Activated CD4-positive, alpha-beta T cell treated with anti-CD3 and anti-CD28 coated beads for 36 hours (primary cell): ENCODE data around the gene ENHO. TPM values are rescaled to one million over a fixed set of nuclear protein-coding genes. Genes with fewer than 3 reads are reported as not detected.
A peak's percentile ranks its signal among the peaks of the same experiment; 100 is the strongest.

ENCODE experiments used
- ATAC-seq: fragments of 200-7000 bp; cut with Tn5 transposase; one replicate; pipeline ENCODE4 v1.10.0; 2021; ENCODE audit warnings: mild to moderate bottlenecking, moderate library complexity
- CTCF ChIA-PET: fragments of 350-600 bp; sonication (Branson Sonifier 250); formaldehyde crosslinking; loops from one replicate; lab custom pipeline; 2021; ENCODE audit warnings: antibody characterized with exemption; lab: Charles Lee
- POLR2A ChIA-PET: fragments of 350-600 bp; sonication (Branson Sonifier 250); formaldehyde crosslinking; loops from one replicate; lab custom pipeline; 2021; ENCODE audit warnings: antibody characterized with exemption, inconsistent platforms; lab: Charles Lee
- DNase-seq: peaks from one replicate; pipeline ENCODE4 v3.0.0-alpha.2; 2020
- H3K27ac Mint-ChIP-seq: one replicate; pipeline ENCODE4 v1.8.0; 2021; ENCODE audit warnings: mixed read lengths
- H3K27me3 Mint-ChIP-seq: one replicate; pipeline ENCODE4 v1.8.0; 2021; ENCODE audit warnings: mixed read lengths
- H3K36me3 Mint-ChIP-seq: one replicate; pipeline ENCODE4 v1.8.0; 2021; ENCODE audit warnings: low read depth, mixed read lengths
- H3K4me1 Mint-ChIP-seq: one replicate; pipeline ENCODE4 v1.8.0; 2021; ENCODE audit warnings: mixed read lengths
- H3K4me3 Mint-ChIP-seq: one replicate; pipeline ENCODE4 v1.8.0; 2021; ENCODE audit warnings: mild to moderate bottlenecking, moderate library complexity, mixed read lengths
- H3K9me3 Mint-ChIP-seq: one replicate; pipeline ENCODE4 v1.8.0; 2021; ENCODE audit warnings: low read depth, mixed read lengths
- intact Hi-C, 2 experiments: fragments of 100-400 bp; cut with DNase I in 1 of 2; cut with micrococcal nuclease in 1 of 2; formaldehyde crosslinking; loops; one replicate each; pipeline versions ENCODE4 v1.14.2 to v1.15.1; 2022 to 2024; cut with DNase I, micrococcal nuclease
- total RNA-seq, 2 experiments: library from RNA; stranded (reverse); gene quantifications; one replicate each; pipeline ENCODE4 v1.2.3, GENCODE V29; 2021

Gene ENHO
- total RNA-seq = not detected

GRCh38 chr9:34522971-34523797 lies at the start of gene ENHO:
Gene ENHO, minus strand, starts transcription at chr9:34522990. Its CDS starts 1,295 bp downstream, at chr9:34521695.
- Mint-ChIP-seq H3K36me3 (no peaks in the 10 kb centered on the region), H3K4me3 (peak within 1 kb of the TSS; percentile 54), H3K27ac (no peak within 1 kb of the TSS), H3K4me1 (peaks cover 24% of the 10 kb centered on the region), H3K27me3 (peaks cover 11% of the 10 kb centered on the region), H3K9me3 (no peaks in the 10 kb centered on the region)
- DNase-seq (peak; percentile 93), ATAC-seq (peak; percentile 99)
- intact Hi-C loops = loop anchor here (1.0 to 5.0 kb wide), 9 partner anchors 23 to 1964 kb away; partner anchors contain the start of genes DNAI1 (in 2 of the 2), FAM219A (in 2 of the 2), KIF24 (in 1 of the 2) and MYORG (in 1 of the 2)
- POLR2A ChIA-PET = interaction anchor here (0.7 kb wide), 1 partner anchor 117 kb away, joined by 3 read pairs; no protein-coding TSS in a partner anchor
- CTCF ChIA-PET = interaction anchor here (0.6 to 1.3 kb wide), 5 partner anchors 14 to 179 kb away, joined by 3 to 4 read pairs (median 3); no protein-coding TSS in a partner anchor

GRCh38 chr9:34572092-34572491 lies 49.3 kb upstream of the ENHO start:
- intact Hi-C loops = no loop called here
- CTCF ChIA-PET = interaction anchor here (0.6 kb wide), 1 partner anchor 1090 kb away, joined by 3 read pairs; no protein-coding TSS in a partner anchor
- ATAC-seq (no peak), DNase-seq (no peak)
- POLR2A ChIA-PET = no interaction called here
- peaks cover 17% of the 10 kb centered on the region for H3K27me3 Mint-ChIP-seq
- no peaks in the 10 kb centered on the region for H3K4me1 Mint-ChIP-seq
- H3K36me3 Mint-ChIP-seq = no peaks in the 10 kb centered on the region
- H3K27ac Mint-ChIP-seq = no peak overlapping the region
- H3K9me3 Mint-ChIP-seq = no peaks in the 10 kb centered on the region
- no peak overlapping the region for H3K4me3 Mint-ChIP-seq

- DNase-seq (no peak), ATAC-seq (no peak)
- H3K27ac Mint-ChIP-seq = no peak overlapping the region
- H3K9me3 Mint-ChIP-seq = no peaks in the 10 kb centered on the region
- ChIA-PET POLR2A (interaction anchor here (0.6 kb wide), 1 partner anchor 465 kb away, joined by 3 read pairs; no protein-coding TSS in a partner anchor), CTCF (interaction anchor here (0.6 to 1.5 kb wide), 4 partner anchors 20 to 1603 kb away, joined by 3 to 9 read pairs (median 4); no protein-coding TSS in a partner anchor)
- no peaks in the 10 kb centered on the region for H3K36me3 Mint-ChIP-seq
- no peak overlapping the region for H3K4me3 Mint-ChIP-seq
- H3K4me1 Mint-ChIP-seq = no peaks in the 10 kb centered on the region
- peaks cover 21% of the 10 kb centered on the region for H3K27me3 Mint-ChIP-seq
- intact Hi-C loops = no loop called here
Observed at GRCh38 chr9:34571481-34571810, 48.7 kb upstream of the ENHO start.

GRCh38 chr9:34570809-34571480 lies 48.2 kb upstream of the ENHO start:
- Mint-ChIP-seq H3K9me3 (no peaks in the 10 kb centered on the region), H3K4me1 (no peaks in the 10 kb centered on the region), H3K36me3 (no peaks in the 10 kb centered on the region), H3K27ac (no peak overlapping the region), H3K4me3 (no peak overlapping the region), H3K27me3 (peaks cover 16% of the 10 kb centered on the region)
- ATAC-seq = no peak
- DNase-seq = no peak
- ChIA-PET CTCF (interaction anchor here (0.6 to 1.5 kb wide), 4 partner anchors 21 to 1603 kb away, joined by 3 to 9 read pairs (median 4); no protein-coding TSS in a partner anchor), POLR2A (interaction anchor here (0.6 kb wide), 1 partner anchor 464 kb away, joined by 3 read pairs; no protein-coding TSS in a partner anchor)
- intact Hi-C loops = no loop called here

GRCh38 chr9:34570376-34570775 lies 47.6 kb upstream of the ENHO start:
- Mint-ChIP-seq H3K9me3 (no peaks in the 10 kb centered on the region), H3K27me3 (peaks cover 13% of the 10 kb centered on the region), H3K4me3 (no peak overlapping the region), H3K27ac (no peak overlapping the region), H3K4me1 (no peaks in the 10 kb centered on the region), H3K36me3 (no peaks in the 10 kb centered on the region)
- DNase-seq (no peak), ATAC-seq (no peak)
- POLR2A ChIA-PET = no interaction called here
- intact Hi-C loops = no loop called here
- CTCF ChIA-PET = interaction anchor here (0.9 to 1.5 kb wide), 3 partner anchors 21 to 166 kb away, joined by 3 to 9 read pairs (median 5); no protein-coding TSS in a partner anchor

GRCh38 chr9:34568774-34569173 lies 46.0 kb upstream of the ENHO start:
- no peak overlapping the region for H3K27ac Mint-ChIP-seq
- no peaks in the 10 kb centered on the region for H3K36me3 Mint-ChIP-seq
- intact Hi-C loops = no loop called here
- no peaks in the 10 kb centered on the region for H3K9me3 Mint-ChIP-seq
- peaks cover 14% of the 10 kb centered on the region for H3K27me3 Mint-ChIP-seq
- no peak for DNase-seq
- no peaks in the 10 kb centered on the region for H3K4me1 Mint-ChIP-seq
- ChIA-PET CTCF (interaction anchor here (0.6 to 1.4 kb wide), 2 partner anchors 21 to 68 kb away, joined by 3 to 5 read pairs; no protein-coding TSS in a partner anchor), POLR2A (no interaction called here)
- ATAC-seq = no peak
- H3K4me3 Mint-ChIP-seq = no peak overlapping the region

GRCh38 chr9:34568133-34568532 lies 45.3 kb upstream of the ENHO start:
- H3K4me3 Mint-ChIP-seq = no peak overlapping the region
- no peak overlapping the region for H3K27ac Mint-ChIP-seq
- ATAC-seq (no peak), DNase-seq (no peak)
- H3K9me3 Mint-ChIP-seq = no peaks in the 10 kb centered on the region
- POLR2A ChIA-PET = no interaction called here
- intact Hi-C loops = no loop called here
- H3K4me1 Mint-ChIP-seq = no peaks in the 10 kb centered on the region
- H3K27me3 Mint-ChIP-seq = peaks cover 19% of the 10 kb centered on the region
- no peaks in the 10 kb centered on the region for H3K36me3 Mint-ChIP-seq
- CTCF ChIA-PET = interaction anchor here (0.6 kb wide), 2 partner anchors 66 to 69 kb away, joined by 3 read pairs; no protein-coding TSS in a partner anchor

GRCh38 chr9:34566972-34567371 lies 44.2 kb upstream of the ENHO start:
- DNase-seq (no peak), ATAC-seq (no peak)
- Mint-ChIP-seq H3K9me3 (no peaks in the 10 kb centered on the region), H3K4me1 (no peaks in the 10 kb centered on the region), H3K27me3 (peaks cover 19% of the 10 kb centered on the region), H3K27ac (no peak overlapping the region), H3K4me3 (no peak overlapping the region), H3K36me3 (no peaks in the 10 kb centered on the region)
- CTCF ChIA-PET = interaction anchor here (1.7 kb wide), 1 partner anchor 24 kb away, joined by 4 read pairs; no protein-coding TSS in a partner anchor
- intact Hi-C loops = no loop called here
- POLR2A ChIA-PET = interaction anchor here (0.7 kb wide), 1 partner anchor 9 kb away, joined by 3 read pairs; no protein-coding TSS in a partner anchor

GRCh38 chr9:34566322-34566721 lies 43.5 kb upstream of the ENHO start:
- ATAC-seq (no peak), DNase-seq (no peak)
- Mint-ChIP-seq H3K9me3 (no peaks in the 10 kb centered on the region), H3K4me3 (no peak overlapping the region), H3K27ac (no peak overlapping the region), H3K27me3 (peaks cover 19% of the 10 kb centered on the region), H3K36me3 (no peaks in the 10 kb centered on the region), H3K4me1 (no peaks in the 10 kb centered on the region)
- CTCF ChIA-PET = interaction anchor here (1.7 kb wide), 1 partner anchor 25 kb away, joined by 4 read pairs; no protein-coding TSS in a partner anchor
- intact Hi-C loops = no loop called here
- POLR2A ChIA-PET = no interaction called here

- ATAC-seq = no peak
- H3K27ac Mint-ChIP-seq = no peak overlapping the region
- CTCF ChIA-PET = interaction anchor here (1.7 kb wide), 1 partner anchor 26 kb away, joined by 4 read pairs; no protein-coding TSS in a partner anchor
Observed at GRCh38 chr9:34565856-34566255, 43.1 kb upstream of the ENHO start.

GRCh38 chr9:34564617-34565016 lies 41.8 kb upstream of the ENHO start:
- Mint-ChIP-seq H3K9me3 (no peaks in the 10 kb centered on the region), H3K27ac (no peak overlapping the region), H3K27me3 (peaks cover 22% of the 10 kb centered on the region), H3K4me3 (no peak overlapping the region), H3K36me3 (no peaks in the 10 kb centered on the region), H3K4me1 (no peaks in the 10 kb centered on the region)
- no peak for ATAC-seq
- ChIA-PET CTCF (interaction anchor here (4.1 kb wide), 1 partner anchor 27 kb away, joined by 22 read pairs; no protein-coding TSS in a partner anchor), POLR2A (no interaction called here)
- intact Hi-C loops = no loop called here
- DNase-seq = no peak

More at GRCh38 chr9:34565856-34566255, 43.1 kb upstream of the ENHO start:
- intact Hi-C loops = no loop called here
- no peak for DNase-seq
- peaks cover 19% of the 10 kb centered on the region for H3K27me3 Mint-ChIP-seq
- no peaks in the 10 kb centered on the region for H3K4me1 Mint-ChIP-seq
- no peaks in the 10 kb centered on the region for H3K36me3 Mint-ChIP-seq
- POLR2A ChIA-PET = no interaction called here
- H3K9me3 Mint-ChIP-seq = no peaks in the 10 kb centered on the region
- no peak overlapping the region for H3K4me3 Mint-ChIP-seq
